K562 (cell line): Measurements from ENCODE around the gene PGLYRP4. TPM values are rescaled to one million over a fixed set of nuclear protein-coding genes. Genes with fewer than 3 reads are reported as not detected.

Experiments used
- CCAR2 ChIP-seq: fragments of 200-400 bp; formaldehyde crosslinking; IDR thresholded peaks from 2 replicates; pipeline ENCODE4 v1.6.1; 2017; ENCODE audit warnings: mild to moderate bottlenecking, low read depth, low read length
- FOXA1 ChIP-seq: fragments of 450-650 bp; IDR thresholded peaks from 2 replicates; pipeline ENCODE4 v1.6.1; 2016; ENCODE audit warnings: mild to moderate bottlenecking, borderline replicate concordance
- RFX7 ChIP-seq: fragments of 250-450 bp; sonication (Bioruptor Pico); IDR thresholded peaks from 2 replicates; pipeline ENCODE4 v1.5.1; 2021; ENCODE audit warnings: mild to moderate bottlenecking
- polyA plus RNA-seq, 8 experiments: library from polyadenylated mRNA; depleted of rRNA in 4 of 8; stranded (reverse) in 5 of 8; unstranded in 3 of 8; fragments of >200 nt; fragmentation: Nextera tagmentation in 2 of 8; fragmentation: Illumina TruSeq in 1 of 8; extraction: Ambion mirVana in 2 of 8; extraction: Trizol in 1 of 8; gene quantifications; 2 replicates each; pipeline versions ENCODE4 v1.2.1 to v1.2.3, GENCODE V29; 2011 to 2014; ENCODE audit warnings: inconsistent platforms in 1 of 8, missing spikeins in 1 of 8
- total RNA-seq, 7 experiments: library from RNA; depleted of rRNA in 6 of 7; stranded (reverse); fragments of >200 nt in 6 of 7; fragmentation: Illumina TruSeq in 2 of 7; extraction: Trizol in 2 of 7; gene quantifications; 2 replicates each; pipeline versions ENCODE4 v1.2.1 to v1.2.3, GENCODE V29; 2011 to 2021; ENCODE audit warnings: low replicate concordance in 1 of 7
- TF ChIP-seq, protein P1 (sequence below): fragments of 450-650 bp; formaldehyde crosslinking; IDR thresholded peaks from 2 replicates; pipeline ENCODE4 v1.4.0; 2020; ENCODE audit warnings: mild to moderate bottlenecking, moderate library complexity
- TF ChIP-seq, protein P2 (sequence below): fragments of 200-400 bp; formaldehyde crosslinking; IDR thresholded peaks from 2 replicates; pipeline ENCODE4 v1.6.1; 2017; ENCODE audit warnings: mild to moderate bottlenecking, low read depth, low read length, moderate library complexity
- TF ChIP-seq, protein P3 (sequence below), 2 experiments: fragments of 450-650 bp in 1 of 2; sonication (generic) in 1 of 2; formaldehyde crosslinking in 1 of 2; IDR thresholded peaks; 2 replicates each; pipeline versions ENCODE4 v1.7.1 to v1.9.0; 2016 to 2022; ENCODE audit warnings: inconsistent platforms in 1 of 2, mild to moderate bottlenecking in 1 of 2, missing genetic modification reagents in 1 of 2

The PGLYRP4 gene
- total and polyA plus RNA-seq, 9 of the 15 experiments (the other 6 are each of a cell fraction or from before 2014, with no cell fraction given) = 0.06 to 0.13 (median 0.11) TPM; not detected in 6

DNA sequence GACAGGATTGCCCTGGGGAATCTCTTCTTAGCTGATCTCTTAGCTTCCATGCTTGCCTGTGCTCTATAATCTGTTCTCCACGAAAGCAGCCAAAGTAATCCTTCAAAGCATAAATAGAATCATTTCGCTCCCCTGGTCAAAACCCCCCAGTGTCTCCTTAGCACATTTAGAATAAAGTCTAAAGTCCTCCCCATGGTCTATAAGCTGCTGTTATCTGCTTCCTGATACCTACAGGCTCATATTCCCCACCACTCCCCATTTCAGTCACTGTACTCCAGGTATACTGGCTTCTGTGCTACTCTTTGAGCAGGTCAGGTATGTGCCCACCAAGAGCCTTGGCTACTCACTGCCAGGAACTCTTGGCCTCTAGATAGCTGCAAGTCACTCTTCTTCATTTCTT is 23.9 kb upstream of the PGLYRP4 start (continued):
- TF ChIP-seq, protein P1, sequence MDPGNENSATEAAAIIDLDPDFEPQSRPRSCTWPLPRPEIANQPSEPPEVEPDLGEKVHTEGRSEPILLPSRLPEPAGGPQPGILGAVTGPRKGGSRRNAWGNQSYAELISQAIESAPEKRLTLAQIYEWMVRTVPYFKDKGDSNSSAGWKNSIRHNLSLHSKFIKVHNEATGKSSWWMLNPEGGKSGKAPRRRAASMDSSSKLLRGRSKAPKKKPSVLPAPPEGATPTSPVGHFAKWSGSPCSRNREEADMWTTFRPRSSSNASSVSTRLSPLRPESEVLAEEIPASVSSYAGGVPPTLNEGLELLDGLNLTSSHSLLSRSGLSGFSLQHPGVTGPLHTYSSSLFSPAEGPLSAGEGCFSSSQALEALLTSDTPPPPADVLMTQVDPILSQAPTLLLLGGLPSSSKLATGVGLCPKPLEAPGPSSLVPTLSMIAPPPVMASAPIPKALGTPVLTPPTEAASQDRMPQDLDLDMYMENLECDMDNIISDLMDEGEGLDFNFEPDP (CRISPR knock-in tag) = no peak
- no peak for TF ChIP-seq CCAR2
- TF ChIP-seq, protein P2, sequence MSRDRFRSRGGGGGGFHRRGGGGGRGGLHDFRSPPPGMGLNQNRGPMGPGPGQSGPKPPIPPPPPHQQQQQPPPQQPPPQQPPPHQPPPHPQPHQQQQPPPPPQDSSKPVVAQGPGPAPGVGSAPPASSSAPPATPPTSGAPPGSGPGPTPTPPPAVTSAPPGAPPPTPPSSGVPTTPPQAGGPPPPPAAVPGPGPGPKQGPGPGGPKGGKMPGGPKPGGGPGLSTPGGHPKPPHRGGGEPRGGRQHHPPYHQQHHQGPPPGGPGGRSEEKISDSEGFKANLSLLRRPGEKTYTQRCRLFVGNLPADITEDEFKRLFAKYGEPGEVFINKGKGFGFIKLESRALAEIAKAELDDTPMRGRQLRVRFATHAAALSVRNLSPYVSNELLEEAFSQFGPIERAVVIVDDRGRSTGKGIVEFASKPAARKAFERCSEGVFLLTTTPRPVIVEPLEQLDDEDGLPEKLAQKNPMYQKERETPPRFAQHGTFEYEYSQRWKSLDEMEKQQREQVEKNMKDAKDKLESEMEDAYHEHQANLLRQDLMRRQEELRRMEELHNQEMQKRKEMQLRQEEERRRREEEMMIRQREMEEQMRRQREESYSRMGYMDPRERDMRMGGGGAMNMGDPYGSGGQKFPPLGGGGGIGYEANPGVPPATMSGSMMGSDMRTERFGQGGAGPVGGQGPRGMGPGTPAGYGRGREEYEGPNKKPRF = no peak
- no peak for TF ChIP-seq FOXA1
- no peak for TF ChIP-seq RFX7
- TF ChIP-seq, protein P3, sequence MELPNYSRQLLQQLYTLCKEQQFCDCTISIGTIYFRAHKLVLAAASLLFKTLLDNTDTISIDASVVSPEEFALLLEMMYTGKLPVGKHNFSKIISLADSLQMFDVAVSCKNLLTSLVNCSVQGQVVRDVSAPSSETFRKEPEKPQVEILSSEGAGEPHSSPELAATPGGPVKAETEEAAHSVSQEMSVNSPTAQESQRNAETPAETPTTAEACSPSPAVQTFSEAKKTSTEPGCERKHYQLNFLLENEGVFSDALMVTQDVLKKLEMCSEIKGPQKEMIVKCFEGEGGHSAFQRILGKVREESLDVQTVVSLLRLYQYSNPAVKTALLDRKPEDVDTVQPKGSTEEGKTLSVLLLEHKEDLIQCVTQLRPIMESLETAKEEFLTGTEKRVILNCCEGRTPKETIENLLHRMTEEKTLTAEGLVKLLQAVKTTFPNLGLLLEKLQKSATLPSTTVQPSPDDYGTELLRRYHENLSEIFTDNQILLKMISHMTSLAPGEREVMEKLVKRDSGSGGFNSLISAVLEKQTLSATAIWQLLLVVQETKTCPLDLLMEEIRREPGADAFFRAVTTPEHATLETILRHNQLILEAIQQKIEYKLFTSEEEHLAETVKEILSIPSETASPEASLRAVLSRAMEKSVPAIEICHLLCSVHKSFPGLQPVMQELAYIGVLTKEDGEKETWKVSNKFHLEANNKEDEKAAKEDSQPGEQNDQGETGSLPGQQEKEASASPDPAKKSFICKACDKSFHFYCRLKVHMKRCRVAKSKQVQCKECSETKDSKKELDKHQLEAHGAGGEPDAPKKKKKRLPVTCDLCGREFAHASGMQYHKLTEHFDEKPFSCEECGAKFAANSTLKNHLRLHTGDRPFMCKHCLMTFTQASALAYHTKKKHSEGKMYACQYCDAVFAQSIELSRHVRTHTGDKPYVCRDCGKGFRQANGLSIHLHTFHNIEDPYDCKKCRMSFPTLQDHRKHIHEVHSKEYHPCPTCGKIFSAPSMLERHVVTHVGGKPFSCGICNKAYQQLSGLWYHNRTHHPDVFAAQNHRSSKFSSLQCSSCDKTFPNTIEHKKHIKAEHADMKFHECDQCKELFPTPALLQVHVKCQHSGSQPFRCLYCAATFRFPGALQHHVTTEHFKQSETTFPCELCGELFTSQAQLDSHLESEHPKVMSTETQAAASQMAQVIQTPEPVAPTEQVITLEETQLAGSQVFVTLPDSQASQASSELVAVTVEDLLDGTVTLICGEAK (IDR thresholded peaks at IDR 0.05) = no peak
- TF ChIP-seq, protein P3 (CRISPR knock-in tag; IDR thresholded peaks at IDR 0.05) = no peak
